AG10803 (cell line): ENCODE measurements around the gene GSAP.
A peak's percentile ranks its signal among the peaks of the same experiment; 100 is the strongest.
"Not testable (repeated sequence)": the region's sequence is repeated elsewhere in the genome, so short reads cannot be mapped to it uniquely, and the experiment has no call there.

Source experiments
- DNase-seq: peaks from one replicate; pipeline ENCODE4 v3.0.0; 2010; ENCODE audit warnings: low read depth
- H3K4me3 ChIP-seq: 2 replicates; pipeline ENCODE4 v1.5.1; 2011; ENCODE audit warnings: mild to moderate bottlenecking, low read length, control low read depth
- TF ChIP-seq, protein P1 (sequence below): conservative IDR thresholded peaks from 2 replicates; pipeline ENCODE4 v1.5.1; 2011; ENCODE audit warnings: mild to moderate bottlenecking, low read length, control low read depth, inconsistent platforms

GSAP gene

DNA sequence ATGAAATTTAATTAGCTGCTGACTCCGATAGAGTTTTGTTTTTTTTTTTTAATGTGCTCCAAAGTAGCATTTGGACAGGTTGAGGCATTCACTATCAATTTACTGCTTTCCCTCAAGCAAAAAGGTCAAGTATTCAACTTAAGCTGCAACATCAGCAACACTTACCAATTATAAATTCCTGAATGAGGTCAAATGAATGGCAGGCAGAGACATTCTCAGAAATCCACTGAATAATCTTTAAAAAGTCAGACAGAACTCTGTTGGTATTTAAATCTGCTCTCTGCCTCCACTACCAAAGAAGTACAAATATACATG is 62.8 kb downstream of the GSAP start:
- DNase-seq, result no peak
- TF ChIP-seq, protein P1, sequence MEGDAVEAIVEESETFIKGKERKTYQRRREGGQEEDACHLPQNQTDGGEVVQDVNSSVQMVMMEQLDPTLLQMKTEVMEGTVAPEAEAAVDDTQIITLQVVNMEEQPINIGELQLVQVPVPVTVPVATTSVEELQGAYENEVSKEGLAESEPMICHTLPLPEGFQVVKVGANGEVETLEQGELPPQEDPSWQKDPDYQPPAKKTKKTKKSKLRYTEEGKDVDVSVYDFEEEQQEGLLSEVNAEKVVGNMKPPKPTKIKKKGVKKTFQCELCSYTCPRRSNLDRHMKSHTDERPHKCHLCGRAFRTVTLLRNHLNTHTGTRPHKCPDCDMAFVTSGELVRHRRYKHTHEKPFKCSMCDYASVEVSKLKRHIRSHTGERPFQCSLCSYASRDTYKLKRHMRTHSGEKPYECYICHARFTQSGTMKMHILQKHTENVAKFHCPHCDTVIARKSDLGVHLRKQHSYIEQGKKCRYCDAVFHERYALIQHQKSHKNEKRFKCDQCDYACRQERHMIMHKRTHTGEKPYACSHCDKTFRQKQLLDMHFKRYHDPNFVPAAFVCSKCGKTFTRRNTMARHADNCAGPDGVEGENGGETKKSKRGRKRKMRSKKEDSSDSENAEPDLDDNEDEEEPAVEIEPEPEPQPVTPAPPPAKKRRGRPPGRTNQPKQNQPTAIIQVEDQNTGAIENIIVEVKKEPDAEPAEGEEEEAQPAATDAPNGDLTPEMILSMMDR, result no peak
- H3K4me3 ChIP-seq, result no peak overlapping the region

DNA sequence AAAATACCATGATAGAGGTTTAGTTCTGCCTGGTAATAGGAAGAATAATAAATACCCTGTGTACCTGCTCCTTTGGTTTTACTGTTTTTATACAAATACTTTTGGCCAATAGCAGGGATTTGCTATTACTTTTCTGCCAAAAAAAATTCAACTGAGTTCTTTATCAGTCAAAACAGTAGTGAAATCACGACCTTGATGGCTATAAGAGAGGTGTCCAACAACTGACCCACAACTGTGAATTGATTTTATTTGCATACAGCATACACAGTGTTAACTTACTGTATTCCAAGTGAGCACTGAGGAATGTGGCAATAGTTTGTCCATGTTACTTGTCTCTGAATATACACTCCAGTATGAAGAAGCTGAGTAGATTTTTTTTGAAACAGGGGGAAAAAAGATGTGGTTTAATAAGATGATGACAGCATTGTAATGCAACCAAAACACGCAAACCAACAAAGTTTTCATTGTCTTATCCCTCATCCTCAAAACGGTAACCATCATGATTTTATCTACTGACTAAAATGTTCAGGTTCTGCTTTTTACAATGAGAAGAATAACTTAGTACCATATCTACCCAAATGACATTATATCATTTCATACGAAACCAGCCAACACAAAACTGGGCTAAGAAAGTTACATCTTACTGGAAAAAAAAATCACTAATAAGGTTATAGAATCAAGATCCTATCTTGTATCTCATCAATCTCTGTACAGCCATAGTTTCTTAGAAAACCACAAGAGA is 63.3 kb downstream of the GSAP start:
- TF ChIP-seq, protein P1, result no peak
- no peak overlapping the region for H3K4me3 ChIP-seq
- DNase-seq, result no peak

DNA sequence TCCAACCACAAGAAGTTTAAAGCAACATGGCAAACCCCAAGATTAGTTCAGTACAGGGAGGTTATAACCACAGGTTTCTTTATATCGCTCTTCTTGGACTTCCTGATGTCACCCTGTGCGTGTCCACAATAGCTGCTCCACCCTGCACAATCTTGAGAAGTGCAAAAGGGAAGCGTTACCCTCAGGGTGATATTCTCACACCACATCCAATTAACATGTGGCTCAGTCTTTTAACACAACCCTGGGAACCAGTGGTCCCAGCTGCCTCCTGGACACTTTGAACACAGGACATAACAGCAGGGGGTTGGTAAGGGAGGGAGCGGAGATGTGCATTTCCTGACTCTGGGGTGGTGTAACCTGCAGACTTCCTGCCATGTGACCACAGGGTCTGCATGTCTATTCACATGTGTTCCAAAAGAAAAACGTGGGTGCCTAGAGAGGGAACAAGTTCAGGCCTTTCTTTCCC is 64.6 kb downstream of the GSAP start:
- no peak overlapping the region for H3K4me3 ChIP-seq
- DNase-seq, result no peak
- TF ChIP-seq, protein P1, result no peak

DNA sequence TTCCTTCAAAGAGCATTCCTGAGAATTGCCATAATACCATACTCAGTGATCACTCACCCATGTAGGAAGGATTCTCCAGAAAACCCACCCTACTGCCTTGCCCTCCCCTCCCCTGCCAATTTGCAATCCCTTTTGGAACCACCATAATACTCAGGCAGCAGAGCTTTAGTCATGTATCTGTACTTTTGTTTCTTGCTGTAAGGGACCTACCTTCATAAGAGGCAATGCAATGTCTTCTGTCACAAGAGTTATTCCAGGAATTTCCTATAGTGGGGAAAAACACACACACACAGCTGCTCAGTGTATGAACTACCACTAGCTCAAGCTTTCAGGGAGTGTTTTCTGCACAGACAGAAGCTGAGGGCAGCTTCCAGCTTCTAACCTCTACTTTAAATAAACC is 67.0 kb downstream of the GSAP start:
- DNase-seq, result peak; percentile 25
- H3K4me3 ChIP-seq, result no peak overlapping the region
- TF ChIP-seq, protein P1, result no peak

DNA sequence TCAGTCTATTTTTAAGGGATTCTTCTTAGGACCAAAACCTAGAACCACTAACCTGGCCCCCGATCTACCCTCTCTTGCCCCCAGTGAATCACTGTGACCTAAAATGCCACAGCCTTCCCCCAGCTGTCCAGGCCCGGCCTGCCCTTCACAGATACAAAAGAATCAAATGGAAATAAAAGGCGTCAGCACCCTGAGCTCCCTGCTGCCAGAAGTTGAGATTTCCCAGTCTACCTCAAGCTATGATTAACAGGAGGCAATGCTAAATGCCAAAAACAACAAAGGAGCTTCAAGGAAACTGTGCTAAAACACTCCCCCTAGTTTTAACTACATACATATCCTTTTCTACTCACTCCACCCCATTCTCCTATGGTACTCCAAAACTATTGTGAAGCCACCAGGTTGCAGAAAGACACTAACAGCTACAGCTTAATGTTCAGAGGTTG is 67.8 kb downstream of the GSAP start:
- H3K4me3 ChIP-seq, result no peak overlapping the region
- TF ChIP-seq, protein P1, result no peak
- peak; percentile 21 for DNase-seq

DNA sequence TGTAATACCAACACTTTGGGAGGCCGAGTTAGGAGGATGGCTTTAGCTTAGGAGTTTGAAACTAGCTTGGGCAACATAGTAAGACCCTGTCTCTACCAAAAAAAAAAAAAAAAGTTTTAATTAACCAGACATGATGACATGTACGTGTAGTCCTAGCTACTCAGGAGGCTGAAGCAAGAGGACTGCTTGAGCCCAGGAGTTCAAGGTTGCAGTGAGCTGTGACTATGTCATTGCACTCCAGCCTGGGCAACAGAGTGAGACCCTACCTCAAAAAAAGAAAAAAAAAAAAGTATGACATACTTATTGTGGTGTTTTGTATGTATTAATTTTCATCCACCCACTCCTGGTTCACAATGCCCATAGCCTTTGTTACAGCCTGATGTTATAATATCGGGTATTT is 69.7 kb downstream of the GSAP start:
- TF ChIP-seq, protein P1, result no peak
- DNase-seq, result no peak
- H3K4me3 ChIP-seq, result no peak overlapping the region

DNA sequence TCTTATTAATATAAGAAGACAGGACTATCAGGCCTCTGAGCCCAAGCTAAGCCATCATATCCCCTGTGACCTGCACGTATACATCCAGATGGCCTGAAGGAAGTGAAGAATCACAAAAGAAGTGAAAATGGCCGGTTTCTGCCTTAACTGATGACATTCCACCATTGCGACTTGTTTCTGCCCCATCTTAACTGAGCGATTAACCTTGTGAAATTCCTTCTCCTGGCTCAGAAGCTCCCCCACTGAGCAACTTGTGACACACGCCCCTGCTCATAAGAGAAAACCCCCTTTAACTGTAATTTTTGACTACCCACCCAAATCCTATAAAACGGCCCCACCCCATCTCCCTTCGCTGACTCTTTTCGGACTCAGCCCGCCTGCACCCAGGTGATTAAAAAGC is 70.7 kb downstream of the GSAP start:
- not testable (repeated sequence) for H3K4me3 ChIP-seq, DNase-seq
